Keratinocyte (primary cell): ENCODE measurements around the gene GALNT6. TPM values are rescaled to one million over a fixed set of nuclear protein-coding genes. Genes with fewer than 3 reads are reported as not detected.
"Not testable (repeated sequence)": the region's sequence is repeated elsewhere in the genome, so short reads cannot be mapped to it uniquely, and the experiment has no call there.

Experiments
- DNase-seq: peaks from one replicate; pipeline ENCODE4 v3.0.0-alpha.2; 2011; ENCODE audit warnings: low read depth, missing footprints, low spot score
- FAIRE-seq: peaks from 2 replicates; lab custom pipeline; 2011; peaks lifted over from hg19 to GRCh38; lab: Jason Lieb, UNC
- H2AFZ ChIP-seq: 2 replicates; pipeline ENCODE4 v1.6.0; 2012; ENCODE audit warnings: low read length, control low read depth, inconsistent platforms; ENCODE audit not compliant: control insufficient read depth
- H3K27ac ChIP-seq: 2 replicates; pipeline ENCODE4 v1.5.1; 2011; ENCODE audit warnings: low read length; ENCODE audit not compliant: control insufficient read depth, insufficient read depth
- H3K27me3 ChIP-seq: 3 replicates; pipeline ENCODE4 v1.6.0; 2011; ENCODE audit warnings: low read length; ENCODE audit not compliant: control insufficient read depth, insufficient read depth; ENCODE audit errors: extremely low read depth
- H3K36me3 ChIP-seq, 2 experiments: 2 replicates in 1 of 2; 3 replicates in 1 of 2; pipeline ENCODE4 v1.5.1; 2011; ENCODE audit warnings: low read length in 2 of 2, mild to moderate bottlenecking in 1 of 2; ENCODE audit not compliant: control insufficient read depth in 2 of 2, insufficient read depth in 2 of 2; ENCODE audit errors: extremely low read depth in 1 of 2
- H3K4me1 ChIP-seq: 3 replicates; pipeline ENCODE4 v1.5.1; 2011; ENCODE audit warnings: low read length; ENCODE audit not compliant: control insufficient read depth, insufficient read depth; ENCODE audit errors: extremely low read depth
- H3K4me2 ChIP-seq: 3 replicates; pipeline ENCODE4 v1.6.0; 2011; ENCODE audit warnings: low read depth, low read length; ENCODE audit not compliant: control insufficient read depth, insufficient read depth; ENCODE audit errors: extremely low read depth
- H3K4me3 ChIP-seq, 3 experiments: fragments of 200-600 bp in 1 of 3; sonication (generic) in 1 of 3; 2 replicates in 2 of 3; 3 replicates in 1 of 3; pipeline ENCODE4 v1.5.1; 2011 to 2016; ENCODE audit warnings: low read length in 3 of 3, mild to moderate bottlenecking in 3 of 3, control low read depth in 2 of 3, inconsistent platforms in 1 of 3, low read depth in 1 of 3, mixed read lengths in 1 of 3, mixed run types in 1 of 3, moderate library complexity in 1 of 3; ENCODE audit not compliant: control insufficient read depth in 2 of 3, insufficient read depth in 2 of 3; ENCODE audit errors: extremely low read depth in 1 of 3
- H3K79me2 ChIP-seq: 2 replicates; pipeline ENCODE4 v1.6.0; 2012; ENCODE audit warnings: low read length; ENCODE audit not compliant: control insufficient read depth, insufficient read depth
- H3K9ac ChIP-seq: 3 replicates; pipeline ENCODE4 v1.6.0; 2011; ENCODE audit warnings: low read length; ENCODE audit not compliant: control insufficient read depth, insufficient read depth; ENCODE audit errors: extremely low read depth
- H3K9me1 ChIP-seq: 3 replicates; pipeline ENCODE4 v1.6.0; 2011; ENCODE audit warnings: low read length; ENCODE audit not compliant: control insufficient read depth, insufficient read depth; ENCODE audit errors: extremely low read depth
- H3K9me3 ChIP-seq: 2 replicates; pipeline ENCODE4 v1.5.1; 2012; ENCODE audit warnings: low read depth, low read length; ENCODE audit not compliant: control insufficient read depth
- H4K20me1 ChIP-seq: 3 replicates; pipeline ENCODE4 v1.6.0; 2011; ENCODE audit warnings: low read length; ENCODE audit not compliant: control insufficient read depth, insufficient read depth; ENCODE audit errors: extremely low read depth
- CTCF ChIP-seq, 3 experiments: IDR thresholded peaks in 1 of 3; conservative IDR thresholded peaks in 1 of 3; optimal IDR thresholded peaks in 1 of 3; 2 replicates in 2 of 3; 3 replicates in 1 of 3; pipeline versions ENCODE3 to v1.5.1; 2011; ENCODE audit warnings: low read length in 3 of 3, mild to moderate bottlenecking in 3 of 3, moderate library complexity in 2 of 3, control low read depth in 1 of 3, inconsistent platforms in 1 of 3; ENCODE audit not compliant: insufficient read depth in 2 of 3; ENCODE audit errors: extremely low read depth in 1 of 3
- EZH2 ChIP-seq: IDR thresholded peaks from one replicate; pipeline ENCODE4 v1.6.1; 2012; ENCODE audit warnings: inconsistent platforms, mild to moderate bottlenecking, low read length, moderate library complexity
- dilution Hi-C: fragments of 300-500 bp; cut with MboI; formaldehyde crosslinking; loops from one replicate; pipeline ENCODE4 v1.7.0; 2020; ENCODE audit warnings: low sequenced_read_pairs; ENCODE audit not compliant: extremely low pct_ligation_motif_present
- polyA plus RNA-seq, 5 experiments: library from polyadenylated mRNA; depleted of rRNA in 3 of 5; stranded (reverse) in 3 of 5; stranded (forward) in 1 of 5; unstranded in 1 of 5; fragments of >200 nt; gene quantifications; 1 replicate in 1 of 5; 2 replicates in 3 of 5; 3 replicates in 1 of 5; pipeline versions ENCODE4 v1.2.1 to v1.2.3, GENCODE V29; 2011 to 2012; ENCODE audit warnings: missing spikeins in 2 of 5, low read depth in 1 of 5, low replicate concordance in 1 of 5

GALNT6 gene
- polyA plus RNA-seq, 1 donor (not counting 4 experiments of a cell fraction or from before 2014, with no cell fraction given): 42.7 TPM

GRCh38 chr12:51339750-51340149, 51.5 kb downstream of the GALNT6 start:
- no peak overlapping the region for H2AFZ ChIP-seq
- no peaks in the 10 kb centered on the region for H3K9me3 ChIP-seq
- H3K9me1 ChIP-seq: no peaks in the 10 kb centered on the region
- dilution Hi-C loops: no loop called here
- no peak overlapping the region for H3K9ac ChIP-seq
- H3K36me3 ChIP-seq: no peaks in the 10 kb centered on the region
- H3K27me3 ChIP-seq: no peaks in the 10 kb centered on the region
- peaks cover 9% of the 10 kb centered on the region for H3K4me1 ChIP-seq
- DNase-seq (no peak), FAIRE-seq (no peak)
- no peaks in the 10 kb centered on the region for H4K20me1 ChIP-seq
- no peak overlapping the region for H3K27ac ChIP-seq
- TF ChIP-seq EZH2: no peak
- TF ChIP-seq CTCF (optimal IDR thresholded peaks at IDR 0.05 in 1 of 3, IDR thresholded peaks at IDR 0.05 in 1 of 3, conservative IDR thresholded peaks at IDR 0.05 in 1 of 3; ENCODE audit: extremely low read depth in 1 of 3, insufficient read depth in 2 of 3, low read length in 3 of 3): no peak
- no peak overlapping the region for H3K4me3 ChIP-seq
- H3K79me2 ChIP-seq: no peaks in the 10 kb centered on the region
- no peak overlapping the region for H3K4me2 ChIP-seq

GRCh38 chr12:51337336-51337735, 53.9 kb downstream of the GALNT6 start:
- H2AFZ ChIP-seq, H3K9me3 ChIP-seq, H3K4me3 ChIP-seq, H4K20me1 ChIP-seq, FAIRE-seq, dilution Hi-C loops, DNase-seq, H3K27me3 ChIP-seq, H3K9me1 ChIP-seq, H3K36me3 ChIP-seq, H3K9ac ChIP-seq, H3K27ac ChIP-seq, H3K4me2 ChIP-seq, H3K4me1 ChIP-seq, H3K79me2 ChIP-seq: not testable (repeated sequence)

- dilution Hi-C loops: no loop called here
- FAIRE-seq: no peak
These were observed 55.3 kb downstream of the GALNT6 start for GRCh38 chr12:51335931-51336330.

More at GRCh38 chr12:51335931-51336330, 55.3 kb downstream of the GALNT6 start:
- Histone ChIP-seq H3K9ac (no peak overlapping the region), H3K36me3 (no peaks in the 10 kb centered on the region), H3K4me3 (no peak overlapping the region), H3K27ac (no peak overlapping the region), H3K4me2 (no peak overlapping the region), H4K20me1 (no peaks in the 10 kb centered on the region), H2AFZ (no peak overlapping the region), H3K27me3 (no peaks in the 10 kb centered on the region), H3K9me3 (no peaks in the 10 kb centered on the region), H3K79me2 (no peaks in the 10 kb centered on the region), H3K4me1 (peaks cover under 1% of the 10 kb centered on the region), H3K9me1 (no peaks in the 10 kb centered on the region)
- no peak for DNase-seq
- TF ChIP-seq EZH2: no peak
